Hepatocyte (in vitro differentiated cells): ENCODE results near the gene SEL1L.

ENCODE experiments used
- EZH2 ChIP-seq: fragments of 200-600 bp; sonication (generic); IDR thresholded peaks from 2 replicates; pipeline ENCODE4 v1.6.1; 2016; ENCODE audit warnings: antibody characterized with exemption, mild to moderate bottlenecking, borderline replicate concordance
- TF ChIP-seq, protein P1 (sequence below): fragments of 200-600 bp; sonication (generic); IDR thresholded peaks from 2 replicates; pipeline ENCODE4 v1.5.1; 2016; ENCODE audit warnings: antibody characterized with exemption, mild to moderate bottlenecking; ENCODE audit not compliant: poor library complexity

DNA sequence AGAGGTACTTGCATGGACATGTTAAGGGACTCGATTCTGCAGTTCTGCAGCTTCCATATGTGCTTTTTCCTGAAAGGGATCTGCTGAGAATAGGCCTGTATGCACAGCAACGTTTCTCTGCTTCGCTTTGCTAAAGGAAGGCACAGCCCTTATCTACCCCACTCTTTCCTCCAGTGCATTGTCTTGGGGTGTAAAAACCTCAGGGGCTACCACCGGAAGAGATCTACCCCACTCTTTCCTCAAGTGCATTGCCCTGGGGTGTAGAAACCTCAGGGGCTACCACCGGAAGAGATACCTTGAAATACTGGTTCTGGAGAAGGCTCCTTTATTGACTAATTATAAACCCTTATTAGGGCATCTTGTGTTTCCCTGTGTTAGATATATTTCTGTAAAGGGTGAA, 52.9 kb downstream of the SEL1L start:
- TF ChIP-seq, protein P1, sequence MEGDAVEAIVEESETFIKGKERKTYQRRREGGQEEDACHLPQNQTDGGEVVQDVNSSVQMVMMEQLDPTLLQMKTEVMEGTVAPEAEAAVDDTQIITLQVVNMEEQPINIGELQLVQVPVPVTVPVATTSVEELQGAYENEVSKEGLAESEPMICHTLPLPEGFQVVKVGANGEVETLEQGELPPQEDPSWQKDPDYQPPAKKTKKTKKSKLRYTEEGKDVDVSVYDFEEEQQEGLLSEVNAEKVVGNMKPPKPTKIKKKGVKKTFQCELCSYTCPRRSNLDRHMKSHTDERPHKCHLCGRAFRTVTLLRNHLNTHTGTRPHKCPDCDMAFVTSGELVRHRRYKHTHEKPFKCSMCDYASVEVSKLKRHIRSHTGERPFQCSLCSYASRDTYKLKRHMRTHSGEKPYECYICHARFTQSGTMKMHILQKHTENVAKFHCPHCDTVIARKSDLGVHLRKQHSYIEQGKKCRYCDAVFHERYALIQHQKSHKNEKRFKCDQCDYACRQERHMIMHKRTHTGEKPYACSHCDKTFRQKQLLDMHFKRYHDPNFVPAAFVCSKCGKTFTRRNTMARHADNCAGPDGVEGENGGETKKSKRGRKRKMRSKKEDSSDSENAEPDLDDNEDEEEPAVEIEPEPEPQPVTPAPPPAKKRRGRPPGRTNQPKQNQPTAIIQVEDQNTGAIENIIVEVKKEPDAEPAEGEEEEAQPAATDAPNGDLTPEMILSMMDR = no peak
- no peak for TF ChIP-seq EZH2
